T-helper 17 cell (primary cell): ENCODE data around the gene SAT2. TPM values are rescaled to one million over a fixed set of nuclear protein-coding genes. Genes with fewer than 3 reads are reported as not detected.

ENCODE experiments used
- ATAC-seq: fragments of 150-1000 bp; cut with Tn5 transposase; 2 replicates; pipeline ENCODE4 v1.10.0; 2021; ENCODE audit warnings: mild to moderate bottlenecking, moderate library complexity
- DNase-seq, 3 donors: peaks; one replicate each; pipeline versions ENCODE4 v3.0.0 to v3.0.0-alpha.2; 2020 to 2021
- H3K9me3 ChIP-seq: one replicate; pipeline ENCODE4 v1.7.0; 2013; ENCODE audit warnings: low read length, mild to moderate bottlenecking; ENCODE audit not compliant: control insufficient read depth, poor library complexity, severe bottlenecking
- H3K27ac Mint-ChIP-seq: one replicate; pipeline ENCODE4 v1.8.0; 2022; ENCODE audit warnings: mild to moderate bottlenecking, moderate library complexity, mixed read lengths
- H3K27me3 Mint-ChIP-seq: one replicate; pipeline ENCODE4 v1.8.0; 2022; ENCODE audit warnings: mixed read lengths
- H3K36me3 Mint-ChIP-seq: one replicate; pipeline ENCODE4 v1.8.0; 2022; ENCODE audit warnings: low read depth, mixed read lengths
- H3K4me1 Mint-ChIP-seq: one replicate; pipeline ENCODE4 v1.8.0; 2022; ENCODE audit warnings: mild to moderate bottlenecking, mixed read lengths
- H3K4me3 Mint-ChIP-seq: one replicate; pipeline ENCODE4 v1.8.0; 2022; ENCODE audit warnings: mild to moderate bottlenecking, moderate library complexity, mixed read lengths
- total RNA-seq, 4 donors: library from RNA in 2 of 4; stranded (reverse) in 2 of 4; gene quantifications; one replicate each; pipeline ENCODE4 v1.2.3 and lab custom pipeline; 2022 to 2026

SAT2 gene
- total RNA-seq, 2 donors from 2014 or later = 39.1 to 42.9 TPM

DNA sequence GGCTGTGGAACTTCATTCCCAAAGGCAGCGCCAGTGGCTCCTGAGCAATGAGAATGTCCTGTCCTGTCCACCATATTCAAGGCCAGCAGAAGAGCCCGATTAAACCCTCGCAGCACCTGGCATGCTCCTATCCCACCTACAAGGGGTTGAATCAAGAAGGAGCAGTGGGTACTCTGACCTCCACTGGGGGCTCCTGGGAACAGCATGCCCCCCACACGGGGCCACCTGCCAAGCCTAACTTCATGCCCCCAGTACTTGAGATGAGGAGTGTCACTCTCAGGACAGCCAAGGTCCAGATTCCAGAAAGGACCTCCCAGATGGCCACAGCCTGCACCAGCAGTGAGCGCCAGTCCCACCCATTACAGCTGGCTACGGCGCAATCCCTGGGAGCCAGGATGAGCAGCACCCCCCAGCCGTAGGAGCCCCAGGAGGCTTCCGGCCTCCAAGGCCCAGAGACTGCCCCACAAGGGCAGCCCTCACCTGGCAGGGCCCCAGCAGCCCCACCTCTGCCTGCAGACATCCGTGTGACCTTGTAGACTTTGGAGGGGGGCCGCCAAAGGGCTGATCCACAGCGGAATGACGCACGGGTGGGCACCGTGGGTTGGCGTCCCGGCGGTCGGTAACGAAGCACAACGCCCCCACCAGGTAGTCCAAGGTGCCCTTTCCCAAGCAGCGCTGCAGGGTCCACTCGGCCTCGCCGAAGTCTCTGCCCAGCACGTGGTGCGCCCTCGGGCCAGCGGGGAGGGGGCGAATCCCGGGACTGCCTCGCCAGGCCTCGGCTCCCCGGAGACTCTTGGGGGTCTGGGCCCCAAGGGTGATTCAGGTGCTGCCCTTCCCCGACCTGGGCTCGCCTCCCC lies 45.0 kb downstream of the SAT2 start:
- Mint-ChIP-seq H3K4me1 (peaks cover 48% of the 10 kb centered on the region), H3K27me3 (no peaks in the 10 kb centered on the region), H3K27ac (peak overlapping the region; percentile 96), H3K36me3 (peaks cover 2% of the 10 kb centered on the region), H3K4me3 (no peak overlapping the region)
- DNase-seq (no peak), ATAC-seq (no peak)
- H3K9me3 ChIP-seq = no peaks in the 10 kb centered on the region

DNA sequence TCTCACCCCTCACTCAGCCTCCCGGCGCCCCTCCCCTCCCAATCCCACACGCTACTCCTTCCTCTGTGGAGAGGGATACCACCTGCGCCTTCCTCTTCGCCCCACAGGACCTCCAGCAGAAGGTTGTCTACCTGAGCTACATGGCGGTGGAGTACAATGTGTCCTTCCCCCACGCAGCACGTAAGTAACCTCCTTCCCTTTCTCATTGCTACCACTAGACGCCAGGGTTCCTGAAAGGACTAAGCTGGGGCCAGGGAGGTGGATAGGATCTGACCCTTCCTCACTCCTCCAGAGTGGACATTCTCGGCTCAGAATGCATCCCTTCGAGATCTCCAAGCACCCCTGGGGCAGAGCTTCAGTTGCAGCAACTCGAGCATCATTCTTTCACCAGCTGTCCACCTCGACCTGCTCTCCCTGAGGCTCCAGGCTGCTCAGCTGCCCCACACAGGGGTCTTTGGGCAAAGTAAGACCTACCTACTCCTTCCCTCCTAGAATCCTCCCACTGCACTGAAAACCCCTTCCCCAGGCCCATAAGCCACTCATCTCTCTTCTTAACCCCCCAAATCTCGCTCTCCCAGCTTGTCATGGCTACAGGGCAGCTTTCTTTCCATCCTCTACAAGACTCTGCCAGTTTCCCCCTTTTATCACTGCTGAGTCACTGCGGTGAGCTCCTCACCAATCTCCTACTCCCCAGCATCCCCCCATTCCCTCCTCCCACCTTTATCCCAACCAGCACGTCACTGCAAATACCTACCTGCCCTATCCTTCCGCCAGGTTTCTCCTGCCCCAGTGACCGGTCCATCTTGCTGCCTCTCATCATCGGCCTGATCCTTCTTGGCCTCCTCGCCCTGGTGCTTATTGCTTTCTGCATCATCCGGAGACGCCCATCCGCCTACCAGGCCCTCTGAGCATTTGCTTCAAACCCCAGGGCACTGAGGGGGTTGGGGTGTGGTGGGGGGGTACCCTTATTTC lies 46.7 kb downstream of the SAT2 start:
- Mint-ChIP-seq H3K4me1 (peaks cover 57% of the 10 kb centered on the region), H3K27me3 (no peaks in the 10 kb centered on the region), H3K27ac (no peak overlapping the region), H3K4me3 (no peak overlapping the region), H3K36me3 (peaks cover 2% of the 10 kb centered on the region)
- H3K9me3 ChIP-seq = no peaks in the 10 kb centered on the region
- ATAC-seq (no peak), DNase-seq (no peak)

DNA sequence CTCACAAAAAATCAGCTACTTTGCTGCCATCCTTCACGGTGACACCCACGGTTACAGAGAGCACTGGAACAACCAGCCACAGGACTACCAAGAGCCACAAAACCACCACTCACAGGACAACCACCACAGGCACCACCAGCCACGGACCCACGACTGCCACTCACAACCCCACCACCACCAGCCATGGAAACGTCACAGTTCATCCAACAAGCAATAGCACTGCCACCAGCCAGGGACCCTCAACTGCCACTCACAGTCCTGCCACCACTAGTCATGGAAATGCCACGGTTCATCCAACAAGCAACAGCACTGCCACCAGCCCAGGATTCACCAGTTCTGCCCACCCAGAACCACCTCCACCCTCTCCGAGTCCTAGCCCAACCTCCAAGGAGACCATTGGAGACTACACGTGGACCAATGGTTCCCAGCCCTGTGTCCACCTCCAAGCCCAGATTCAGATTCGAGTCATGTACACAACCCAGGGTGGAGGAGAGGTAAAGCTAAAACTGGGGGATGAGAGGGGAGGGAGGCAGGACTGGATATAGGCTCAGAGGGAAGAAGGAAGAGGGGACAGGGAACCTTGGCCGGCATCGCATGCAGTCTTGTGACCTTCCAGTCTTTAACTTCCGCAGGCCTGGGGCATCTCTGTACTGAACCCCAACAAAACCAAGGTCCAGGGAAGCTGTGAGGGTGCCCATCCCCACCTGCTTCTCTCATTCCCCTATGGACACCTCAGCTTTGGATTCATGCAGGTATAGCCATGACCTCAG lies 47.6 kb downstream of the SAT2 start:
- peak overlapping the region; percentile 66 for H3K4me3 Mint-ChIP-seq
- DNase-seq = no peak

DNA sequence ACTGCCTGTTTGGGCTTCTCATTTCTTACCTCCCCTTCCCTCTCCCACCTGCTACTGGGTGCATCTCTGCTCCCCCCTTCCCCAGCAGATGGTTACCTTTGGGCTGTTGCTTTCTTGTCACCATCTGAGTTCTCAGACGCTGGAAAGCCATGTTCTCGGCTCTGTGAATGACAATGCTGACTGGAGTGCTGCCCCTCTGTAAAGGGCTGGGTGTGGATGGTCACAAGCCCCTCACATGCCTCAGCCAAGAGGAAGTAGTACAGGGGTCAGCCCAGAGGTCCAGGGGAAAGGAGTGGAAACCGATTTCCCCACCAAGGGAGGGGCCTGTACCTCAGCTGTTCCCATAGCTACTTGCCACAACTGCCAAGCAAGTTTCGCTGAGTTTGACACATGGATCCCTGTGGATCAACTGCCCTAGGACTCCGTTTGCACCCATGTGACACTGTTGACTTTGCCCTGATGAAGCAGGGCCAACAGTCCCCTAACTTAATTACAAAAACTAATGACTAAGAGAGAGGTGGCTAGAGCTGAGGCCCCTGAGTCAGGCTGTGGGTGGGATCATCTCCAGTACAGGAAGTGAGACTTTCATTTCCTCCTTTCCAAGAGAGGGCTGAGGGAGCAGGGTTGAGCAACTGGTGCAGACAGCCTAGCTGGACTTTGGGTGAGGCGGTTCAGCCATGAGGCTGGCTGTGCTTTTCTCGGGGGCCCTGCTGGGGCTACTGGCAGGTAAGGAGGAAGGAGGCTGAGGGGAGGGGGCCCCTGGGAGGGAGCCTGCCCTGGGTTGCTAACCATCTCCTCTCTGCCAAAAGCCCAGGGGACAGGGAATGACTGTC lies 48.4 kb downstream of the SAT2 start, which contains the start of gene CD68:
Gene CD68, plus strand, starts transcription at position 638 of the 833 bp plus-strand sequence. Its CDS starts 40 bp downstream, at position 678.
- no peak for DNase-seq
- Mint-ChIP-seq H3K4me3 (peak within 1 kb of the TSS; percentile 66), H3K36me3 (peaks cover 2% of the 10 kb centered on the region), H3K4me1 (peaks cover 50% of the 10 kb centered on the region), H3K27me3 (no peaks in the 10 kb centered on the region), H3K27ac (peak within 1 kb of the TSS; percentile 89)
- ATAC-seq = peak; percentile 14
- H3K9me3 ChIP-seq = no peaks in the 10 kb centered on the region

More for the DNA sequence above, 47.6 kb downstream of the SAT2 start:
- H3K27ac Mint-ChIP-seq = peak overlapping the region; percentile 89
- H3K27me3 Mint-ChIP-seq = no peaks in the 10 kb centered on the region
- H3K4me1 Mint-ChIP-seq = peaks cover 51% of the 10 kb centered on the region
- ATAC-seq = no peak
- no peaks in the 10 kb centered on the region for H3K9me3 ChIP-seq
- peaks cover 2% of the 10 kb centered on the region for H3K36me3 Mint-ChIP-seq

DNA sequence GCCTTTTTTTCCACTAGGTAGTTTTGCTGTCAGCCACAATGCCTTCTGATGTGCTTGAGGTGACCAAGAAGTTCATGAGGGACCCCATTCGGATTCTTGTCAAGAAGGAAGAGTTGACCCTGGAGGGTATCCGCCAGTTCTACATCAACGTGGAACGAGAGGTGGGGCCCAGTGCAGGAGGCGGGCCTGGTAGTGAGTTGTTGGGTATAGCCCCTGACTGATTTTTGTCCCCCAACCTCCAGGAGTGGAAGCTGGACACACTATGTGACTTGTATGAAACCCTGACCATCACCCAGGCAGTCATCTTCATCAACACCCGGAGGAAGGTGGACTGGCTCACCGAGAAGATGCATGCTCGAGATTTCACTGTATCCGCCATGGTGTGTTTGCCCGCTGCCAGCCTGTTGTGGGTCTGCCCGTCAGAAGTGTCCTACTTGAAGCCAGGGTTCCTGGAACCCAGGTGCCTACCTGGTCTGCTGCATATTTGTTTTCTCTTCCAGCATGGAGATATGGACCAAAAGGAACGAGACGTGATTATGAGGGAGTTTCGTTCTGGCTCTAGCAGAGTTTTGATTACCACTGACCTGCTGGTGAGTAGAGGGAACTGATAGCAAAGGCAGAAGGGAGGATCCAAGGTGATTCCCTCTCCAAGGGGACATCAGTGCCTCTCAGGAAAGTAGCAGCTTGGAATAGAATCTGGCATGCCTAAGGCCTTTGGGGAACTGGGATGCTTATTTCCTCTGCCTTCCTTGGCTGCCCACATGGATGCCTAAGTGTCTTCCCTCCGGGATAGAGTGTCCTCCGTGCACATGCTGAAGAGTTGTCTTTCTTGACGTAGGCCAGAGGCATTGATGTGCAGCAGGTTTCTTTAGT lies 50.1 kb downstream of the SAT2 start:
- no peak for ATAC-seq
- H3K9me3 ChIP-seq = no peaks in the 10 kb centered on the region
- peak overlapping the region; percentile 50 for H3K4me3 Mint-ChIP-seq
- H3K27me3 Mint-ChIP-seq = no peaks in the 10 kb centered on the region
- H3K27ac Mint-ChIP-seq = peak overlapping the region; percentile 98
- H3K4me1 Mint-ChIP-seq = peaks cover 52% of the 10 kb centered on the region
- H3K36me3 Mint-ChIP-seq = peaks cover 7% of the 10 kb centered on the region
- DNase-seq = no peak

DNA sequence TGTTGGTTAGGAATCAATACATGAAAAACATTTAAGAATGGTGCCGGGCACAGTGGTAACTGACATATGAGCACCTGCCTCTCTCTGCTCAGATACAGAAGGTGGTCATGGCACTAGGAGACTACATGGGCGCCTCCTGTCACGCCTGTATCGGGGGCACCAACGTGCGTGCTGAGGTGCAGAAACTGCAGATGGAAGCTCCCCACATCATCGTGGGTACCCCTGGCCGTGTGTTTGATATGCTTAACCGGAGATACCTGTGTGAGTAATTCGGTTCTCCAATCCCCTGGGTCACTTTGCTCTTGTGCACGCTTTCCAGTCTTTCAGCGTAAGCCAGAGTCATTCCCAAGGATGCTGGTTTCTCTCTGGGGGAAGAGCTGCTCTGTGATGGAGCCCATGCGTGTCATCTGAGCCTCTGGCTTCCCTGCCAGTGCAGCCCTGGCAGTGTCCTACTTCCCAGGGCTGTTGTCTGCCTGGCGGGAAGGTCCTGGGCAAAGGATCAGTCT lies 51.1 kb downstream of the SAT2 start:
- DNase-seq = no peak
- Mint-ChIP-seq H3K36me3 (peaks cover 7% of the 10 kb centered on the region), H3K4me1 (peaks cover 56% of the 10 kb centered on the region), H3K27me3 (no peaks in the 10 kb centered on the region), H3K27ac (peak overlapping the region; percentile 98), H3K4me3 (peak overlapping the region; percentile 53)
- no peaks in the 10 kb centered on the region for H3K9me3 ChIP-seq
- ATAC-seq = no peak

Other genes starting within 250 kb of the SAT2 start
- 1 to 10 TPM; 4.8 to 5.9 TPM for gene TNK1, start 246.7 kb downstream of the SAT2 start, total RNA-seq
- gene PLSCR3, start 233.3 kb downstream of the SAT2 start, total RNA-seq = 100 to 1,000 TPM; 120 to 126 TPM
- gene TMEM256, start 223.7 kb downstream of the SAT2 start, total RNA-seq = 10 to 100 TPM; 27.3 to 31.7 TPM
- 1 to 10 TPM; 5.1 to 6.5 TPM for gene NLGN2, start 220.0 kb downstream of the SAT2 start, total RNA-seq
- gene SPEM1, start 207.5 kb downstream of the SAT2 start, total RNA-seq = not detected
- gene SPEM2, start 202.2 kb downstream of the SAT2 start, total RNA-seq = not detected
- not detected for gene SPEM3, start 199.0 kb downstream of the SAT2 start, total RNA-seq
- gene TMEM102, start 192.4 kb downstream of the SAT2 start, total RNA-seq = 10 to 100 TPM; 12.6 to 13.2 TPM
- 1 to 10 TPM; 2.0 to 2.6 TPM for gene FGF11, start 188.3 kb downstream of the SAT2 start, total RNA-seq
- 1 to 10 TPM; 7.0 to 7.2 TPM for gene CHRNB1, start 182.8 kb downstream of the SAT2 start, total RNA-seq
- 10 to 100 TPM; 44.9 to 49.5 TPM for gene ZBTB4, start 148.2 kb downstream of the SAT2 start, total RNA-seq
- gene SLC35G6, start 146.4 kb downstream of the SAT2 start, total RNA-seq = not detected
- 100 to 1,000 TPM; 553 to 572 TPM for gene POLR2A, start 143.5 kb downstream of the SAT2 start, total RNA-seq
- 10 to 100 TPM; 41.7 to 49.2 TPM for gene TNFSF12, start 78.8 kb downstream of the SAT2 start, total RNA-seq
- gene TNFSF13, start 69.1 kb downstream of the SAT2 start, total RNA-seq = 1 to 10 TPM; 2.9 to 3.1 TPM
- 10 to 100 TPM; 33.4 to 37.0 TPM for gene SENP3, start 65.9 kb downstream of the SAT2 start, total RNA-seq
- 1 to 10 TPM; 3.9 to 8.1 TPM for gene CD68, start 48.2 kb downstream of the SAT2 start, total RNA-seq
- gene MPDU1, start 44.0 kb downstream of the SAT2 start, total RNA-seq = 10 to 100 TPM; 28.9 to 32.7 TPM
- gene SOX15, start 37.7 kb downstream of the SAT2 start, total RNA-seq = not detected
- gene FXR2, start 12.9 kb downstream of the SAT2 start, total RNA-seq = 10 to 100 TPM; 22.3 to 23.4 TPM
- gene SHBG, start 2.3 kb upstream of the SAT2 start, total RNA-seq = under 1 TPM in 1 of 2 donors, not detected in 1; 0.40 TPM
- gene ATP1B2, start 23.1 kb upstream of the SAT2 start, total RNA-seq = under 1 TPM in 1 of 2 donors, not detected in 1; 0.15 TPM
- 10 to 100 TPM; 61.2 to 66.2 TPM for gene TP53, start 59.7 kb upstream of the SAT2 start, total RNA-seq
- 1 to 10 TPM; 6.6 TPM for gene WRAP53, start 60.7 kb upstream of the SAT2 start, total RNA-seq
- gene EFNB3, start 77.4 kb upstream of the SAT2 start, total RNA-seq = not detected
- gene DNAH2, start 89.9 kb upstream of the SAT2 start, total RNA-seq = under 1 TPM in 1 of 2 donors, not detected in 1; 0.31 TPM
- 100 to 1,000 TPM; 207 to 231 TPM for gene KDM6B, start 206.4 kb upstream of the SAT2 start, total RNA-seq
- 10 to 100 TPM; 31.0 to 31.3 TPM for gene TMEM88, start 227.2 kb upstream of the SAT2 start, total RNA-seq
- gene NAA38, start 229.7 kb upstream of the SAT2 start, total RNA-seq = 10 to 100 TPM; 26.8 to 30.3 TPM
- 10 to 100 TPM in 1 of 2 donors, 1 to 10 TPM in 1; 9.3 to 14.9 TPM for gene CYB5D1, start 230.2 kb upstream of the SAT2 start, total RNA-seq